ENCODE results near the gene BRSK1. TPM values are rescaled to one million over a fixed set of nuclear protein-coding genes. Genes with fewer than 3 reads are reported as not detected.

The BRSK1 gene
- total RNA-seq, 2 experiments from 2014 or later: 6.9 to 9.1 TPM

DNA sequence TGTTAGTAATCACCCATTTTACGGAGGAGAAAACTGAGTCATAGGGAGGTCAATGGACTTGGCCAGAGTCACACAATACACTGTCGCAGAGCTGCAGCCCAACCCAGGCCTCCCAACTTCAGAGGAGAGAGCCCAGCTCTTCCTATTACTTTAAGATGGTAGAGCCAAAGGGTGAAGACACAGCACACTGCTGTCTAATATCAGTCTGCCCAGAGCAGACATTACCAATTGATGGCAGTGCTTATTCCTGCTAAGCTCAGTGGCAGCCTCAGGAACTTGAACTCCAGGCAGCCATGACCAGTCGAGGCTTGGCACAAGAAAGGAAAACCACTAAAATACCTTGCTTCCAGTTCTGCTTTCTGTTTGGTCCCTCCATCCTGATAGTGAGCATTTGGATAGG, 22.9 kb downstream of the BRSK1 start:
- Mint-ChIP-seq H3K27me3 (no peaks in the 10 kb centered on the region), H3K4me1 (peaks cover 9% of the 10 kb centered on the region), H3K9me3 (ENCODE audit: low read depth) (no peaks in the 10 kb centered on the region), H3K36me3 (peaks cover 4% of the 10 kb centered on the region), H3K4me3 (no peak overlapping the region), H3K27ac (no peak overlapping the region)
- CTCF ChIA-PET: interaction anchor here (1.3 to 1.6 kb wide), 2 partner anchors 77 to 197 kb away, joined by 3 to 6 read pairs; partner anchors contain the start of gene TMEM238
- DNase-seq (no peak), ATAC-seq (no peak)

DNA sequence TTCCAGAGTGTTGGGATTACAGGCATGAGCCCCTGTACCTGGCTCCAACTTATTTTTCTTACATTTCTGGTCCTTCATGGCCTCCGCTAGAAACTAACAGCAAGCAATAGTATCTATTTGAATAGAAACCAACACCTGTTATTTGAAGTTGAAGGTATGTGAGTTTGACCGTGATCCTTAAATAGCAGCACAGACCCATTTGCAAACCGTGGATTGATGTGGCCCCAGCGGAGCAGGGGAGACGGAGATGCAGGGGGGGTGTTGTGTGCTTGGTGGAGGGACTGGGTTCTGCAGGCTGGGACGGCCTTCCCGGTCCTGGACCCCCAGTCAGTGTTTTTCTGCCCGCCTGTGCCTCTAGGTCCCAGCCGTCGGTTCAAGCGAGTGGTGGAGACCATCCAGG, 24.5 kb downstream of the BRSK1 start:
- no peak overlapping the region for H3K4me3 Mint-ChIP-seq
- H3K27ac Mint-ChIP-seq: no peak overlapping the region
- no peak for ATAC-seq
- peaks cover 4% of the 10 kb centered on the region for H3K36me3 Mint-ChIP-seq
- H3K9me3 Mint-ChIP-seq (ENCODE audit: low read depth): no peaks in the 10 kb centered on the region
- no peaks in the 10 kb centered on the region for H3K27me3 Mint-ChIP-seq
- CTCF ChIA-PET: no interaction called here
- peaks cover 6% of the 10 kb centered on the region for H3K4me1 Mint-ChIP-seq
- no peak for DNase-seq

- ATAC-seq (no peak), DNase-seq (no peak)
- Mint-ChIP-seq H3K4me1 (peaks cover 6% of the 10 kb centered on the region), H3K36me3 (peaks cover 2% of the 10 kb centered on the region), H3K27ac (no peak overlapping the region), H3K9me3 (ENCODE audit: low read depth) (no peaks in the 10 kb centered on the region), H3K4me3 (no peak overlapping the region), H3K27me3 (no peaks in the 10 kb centered on the region)
- CTCF ChIA-PET: interaction anchor here (0.8 kb wide), 1 partner anchor 29 kb away, joined by 3 read pairs; the partner anchor contains the start of gene HSPBP1
Measured at GRCh38 chr19:55309448-55309847, 25.7 kb downstream of the BRSK1 start.

DNA sequence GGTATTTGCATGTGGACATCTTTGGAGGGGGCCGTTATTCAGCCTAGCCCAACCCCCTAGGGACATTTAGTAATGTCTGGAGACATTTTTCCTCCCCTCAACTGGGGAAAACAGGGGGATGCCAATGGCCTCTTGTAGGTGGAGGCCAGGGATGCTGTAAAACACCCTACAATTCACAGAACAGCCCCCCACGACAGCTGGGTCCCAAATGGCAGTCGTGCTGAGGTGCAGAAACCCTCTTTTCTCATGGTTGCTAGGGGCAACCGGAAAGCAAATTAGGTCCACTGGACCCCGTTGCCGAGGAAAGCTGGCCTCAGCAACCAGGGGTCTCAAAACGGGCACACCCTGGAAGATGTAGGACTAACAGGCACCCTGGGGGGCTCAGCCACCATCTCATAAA, 26.7 kb downstream of the BRSK1 start:
- DNase-seq: no peak
- no peaks in the 10 kb centered on the region for H3K27me3 Mint-ChIP-seq
- ATAC-seq: no peak
- no peaks in the 10 kb centered on the region for H3K36me3 Mint-ChIP-seq
- peaks cover 4% of the 10 kb centered on the region for H3K4me1 Mint-ChIP-seq
- no peak overlapping the region for H3K4me3 Mint-ChIP-seq
- CTCF ChIA-PET: interaction anchor here (4.2 kb wide), 1 partner anchor 9 kb away, joined by 25 read pairs; no protein-coding TSS in a partner anchor
- H3K9me3 Mint-ChIP-seq (ENCODE audit: low read depth): no peaks in the 10 kb centered on the region
- no peak overlapping the region for H3K27ac Mint-ChIP-seq

- no peaks in the 10 kb centered on the region for H3K36me3 Mint-ChIP-seq
- ATAC-seq (no peak), DNase-seq (no peak)
- no peaks in the 10 kb centered on the region for H3K27me3 Mint-ChIP-seq
- no peaks in the 10 kb centered on the region for H3K9me3 Mint-ChIP-seq (ENCODE audit: low read depth)
- no peak overlapping the region for H3K27ac Mint-ChIP-seq
- H3K4me1 Mint-ChIP-seq: no peaks in the 10 kb centered on the region
- no peak overlapping the region for H3K4me3 Mint-ChIP-seq
- CTCF ChIA-PET: interaction anchor here (1.1 to 4.2 kb wide), 2 partner anchors 10 to 73 kb away, joined by 3 to 25 read pairs; partner anchors contain the start of gene TMEM238
Measured at GRCh38 chr19:55311397-55311796, 27.6 kb downstream of the BRSK1 start.

- ATAC-seq (no peak), DNase-seq (no peak)
- Mint-ChIP-seq H3K36me3 (no peaks in the 10 kb centered on the region), H3K9me3 (ENCODE audit: low read depth) (no peaks in the 10 kb centered on the region), H3K27ac (no peak overlapping the region), H3K4me3 (no peak overlapping the region), H3K4me1 (no peaks in the 10 kb centered on the region), H3K27me3 (no peaks in the 10 kb centered on the region)
- CTCF ChIA-PET: interaction anchor here (1.1 to 4.2 kb wide), 3 partner anchors 10 to 73 kb away, joined by 3 to 25 read pairs (median 4); partner anchors contain the start of genes KMT5C and TMEM238
Measured at GRCh38 chr19:55311797-55312196, 28.0 kb downstream of the BRSK1 start.

- Mint-ChIP-seq H3K9me3 (ENCODE audit: low read depth) (no peaks in the 10 kb centered on the region), H3K36me3 (no peaks in the 10 kb centered on the region), H3K4me3 (no peak overlapping the region), H3K27me3 (no peaks in the 10 kb centered on the region), H3K4me1 (no peaks in the 10 kb centered on the region), H3K27ac (no peak overlapping the region)
- DNase-seq (no peak), ATAC-seq (no peak)
- CTCF ChIA-PET: interaction anchor here (0.6 to 4.2 kb wide), 4 partner anchors 11 to 171 kb away, joined by 3 to 25 read pairs (median 4); partner anchors contain the start of genes KMT5C and TMEM238
Measured at GRCh38 chr19:55312621-55313512, 29.1 kb downstream of the BRSK1 start.

DNA sequence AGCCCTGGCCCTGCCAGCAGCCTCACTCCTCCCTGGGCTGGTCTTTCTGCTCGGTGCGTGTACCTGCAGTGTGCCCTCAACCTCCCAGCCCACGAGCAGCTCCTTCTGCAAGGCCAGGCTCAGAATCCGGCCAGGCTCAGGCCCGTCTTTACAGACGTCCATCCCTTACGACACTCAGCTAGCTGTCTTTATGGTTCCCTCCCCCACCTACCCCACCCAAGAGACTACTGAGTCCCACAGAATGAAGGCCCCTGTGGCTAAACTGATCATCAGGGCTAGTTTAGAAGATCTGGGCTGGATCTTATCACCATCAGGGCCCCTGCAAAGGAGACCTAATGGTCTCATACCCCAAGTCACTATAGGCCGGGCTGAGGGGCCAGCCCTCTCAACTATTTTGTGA, 30.6 kb downstream of the BRSK1 start:
- Mint-ChIP-seq H3K36me3 (no peaks in the 10 kb centered on the region), H3K4me3 (no peak overlapping the region), H3K27ac (no peak overlapping the region), H3K4me1 (no peaks in the 10 kb centered on the region), H3K27me3 (no peaks in the 10 kb centered on the region), H3K9me3 (ENCODE audit: low read depth) (no peaks in the 10 kb centered on the region)
- no peak for ATAC-seq
- DNase-seq: no peak
- CTCF ChIA-PET: no interaction called here

- Mint-ChIP-seq H3K9me3 (ENCODE audit: low read depth) (no peaks in the 10 kb centered on the region), H3K4me1 (peaks cover 1% of the 10 kb centered on the region), H3K27ac (no peak overlapping the region), H3K4me3 (no peak overlapping the region), H3K36me3 (no peaks in the 10 kb centered on the region), H3K27me3 (no peaks in the 10 kb centered on the region)
- ATAC-seq (no peak), DNase-seq (no peak)
- CTCF ChIA-PET: interaction anchor here (1.6 kb wide), 1 partner anchor 14 kb away, joined by 6 read pairs; no protein-coding TSS in a partner anchor
Measured at GRCh38 chr19:55315956-55316525, 32.2 kb downstream of the BRSK1 start.

DNA sequence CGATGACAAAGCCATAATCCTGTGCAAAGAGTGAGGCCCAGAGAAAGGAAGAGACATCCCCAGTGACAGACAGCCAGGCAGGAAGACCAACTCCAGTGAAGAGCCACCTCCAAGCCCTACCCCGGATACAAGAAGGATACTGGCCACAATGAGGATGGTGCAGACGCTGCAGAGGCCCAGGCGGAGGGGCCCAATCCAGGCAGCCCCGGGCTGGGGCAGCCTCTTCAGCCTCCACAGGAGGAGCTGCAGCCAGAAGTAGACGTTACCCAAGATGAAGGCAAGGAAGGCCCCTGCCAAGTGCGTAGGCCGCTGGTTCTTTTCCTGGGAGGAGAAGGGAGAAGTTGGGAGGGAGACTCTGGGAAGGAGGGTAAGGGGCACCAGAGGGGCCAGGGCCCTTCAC, 32.8 kb downstream of the BRSK1 start:
- no peak for DNase-seq
- Mint-ChIP-seq H3K27ac (no peak overlapping the region), H3K9me3 (ENCODE audit: low read depth) (no peaks in the 10 kb centered on the region), H3K27me3 (no peaks in the 10 kb centered on the region), H3K4me3 (no peak overlapping the region), H3K4me1 (peaks cover 7% of the 10 kb centered on the region), H3K36me3 (no peaks in the 10 kb centered on the region)
- CTCF ChIA-PET: interaction anchor here (1.6 kb wide), 1 partner anchor 15 kb away, joined by 6 read pairs; no protein-coding TSS in a partner anchor
- ATAC-seq: no peak

- no peak for ATAC-seq
- H3K4me3 Mint-ChIP-seq: no peak overlapping the region
- H3K36me3 Mint-ChIP-seq: no peaks in the 10 kb centered on the region
- H3K4me1 Mint-ChIP-seq: peaks cover 16% of the 10 kb centered on the region
- H3K9me3 Mint-ChIP-seq (ENCODE audit: low read depth): no peaks in the 10 kb centered on the region
- no peak overlapping the region for H3K27ac Mint-ChIP-seq
- peaks cover 9% of the 10 kb centered on the region for H3K27me3 Mint-ChIP-seq
- CTCF ChIA-PET: interaction anchor here (1.1 to 3.7 kb wide), 3 partner anchors 18 to 98 kb away, joined by 3 to 24 read pairs (median 3); no protein-coding TSS in a partner anchor
- DNase-seq: no peak
Measured at GRCh38 chr19:55319785-55320184, 36.0 kb downstream of the BRSK1 start.

- ATAC-seq: no peak
- Mint-ChIP-seq H3K27me3 (peaks cover 9% of the 10 kb centered on the region), H3K4me1 (peaks cover 21% of the 10 kb centered on the region), H3K9me3 (ENCODE audit: low read depth) (no peaks in the 10 kb centered on the region), H3K4me3 (no peak overlapping the region), H3K27ac (no peak overlapping the region), H3K36me3 (no peaks in the 10 kb centered on the region)
- CTCF ChIA-PET: interaction anchor here (3.7 kb wide), 1 partner anchor 19 kb away, joined by 24 read pairs; no protein-coding TSS in a partner anchor
- DNase-seq: no peak
Measured at GRCh38 chr19:55320844-55321419, 37.1 kb downstream of the BRSK1 start.

- H3K4me3 Mint-ChIP-seq: no peak overlapping the region
- H3K27me3 Mint-ChIP-seq: peaks cover 9% of the 10 kb centered on the region
- ATAC-seq (no peak), DNase-seq (no peak)
- no peaks in the 10 kb centered on the region for H3K9me3 Mint-ChIP-seq (ENCODE audit: low read depth)
- H3K27ac Mint-ChIP-seq: no peak overlapping the region
- CTCF ChIA-PET: interaction anchor here (3.7 kb wide), 1 partner anchor 20 kb away, joined by 24 read pairs; no protein-coding TSS in a partner anchor
- H3K4me1 Mint-ChIP-seq: peaks cover 21% of the 10 kb centered on the region
- no peaks in the 10 kb centered on the region for H3K36me3 Mint-ChIP-seq
Measured at GRCh38 chr19:55321466-55322137, 37.8 kb downstream of the BRSK1 start.

Data from activated CD8-positive, alpha-beta memory T cell treated with anti-CD3 and anti-CD28 coated beads, Interleukin-2, amount 10 ng/mL, durations not matched to agents 7 days and 5 days (primary cell).